ENCODE results near the gene DGKE. TPM values are rescaled to one million over a fixed set of nuclear protein-coding genes. Genes with fewer than 3 reads are reported as not detected.

DGKE gene
- total and polyA plus RNA-seq, 2 of the 13 experiments (the other 11 are each of a cell fraction or from before 2014, with no cell fraction given) = 3.2 to 5.3 TPM

GRCh38 chr17:56887105-56887504 lies 53.2 kb downstream of the DGKE start:
- 98% methylated on average over 5 of the region's 5 CpGs for WGBS (ENCODE audit: low lambda C conversion rate)
- FAIRE-seq (no peak), ATAC-seq (no peak), DNase-seq (ENCODE audit: low spot score) (no peak)
- in situ Hi-C loops (cut with HindIII; ENCODE audit: extremely low pct_ligation_motif_present, low pct_unique_long_range_greater_than_20kb) = no loop called here
- Histone ChIP-seq H4K20me1 (ENCODE audit: insufficient read depth, low read length) (no peaks in the 10 kb centered on the region), H3K4me3 (replicated peaks in 1 of 3; ENCODE audit: insufficient read depth in 1 of 3, low read depth in 2 of 3, low read length in 3 of 3) (no peak overlapping the region), H3K79me2 (ENCODE audit: insufficient read depth, low read length) (no peaks in the 10 kb centered on the region), H3K27ac (ENCODE audit: extremely low read length, insufficient read depth, low read length) (no peak overlapping the region), H3K9me3 (ENCODE audit: low read length) (peaks cover 12% of the 10 kb centered on the region), H3K9ac (ENCODE audit: insufficient read depth, low read depth, low read length) (no peak overlapping the region), H3K4me2 (ENCODE audit: low read depth, low read length) (no peak overlapping the region), H2AFZ (ENCODE audit: low read length) (no peak overlapping the region), H3K27me3 (ENCODE audit: control insufficient read depth in 1 of 2, insufficient read depth in 2 of 2, low read length in 2 of 2) (no peaks in the 10 kb centered on the region), H3K36me3 (replicated peaks in 1 of 2; ENCODE audit: control insufficient read depth in 1 of 2, insufficient read depth in 2 of 2, low read length in 2 of 2) (peaks cover 6 to 21% of the 10 kb centered on the region in 2 experiments), H3K4me1 (ENCODE audit: insufficient read depth, low read length) (peaks cover 34% of the 10 kb centered on the region)
- TF ChIP-seq ZNF180 (CRISPR knock-in tag; IDR thresholded peaks at IDR 0.05; ENCODE audit: borderline replicate concordance, low read depth) (no peak), ARID5B (CRISPR knock-in tag; IDR thresholded peaks at IDR 0.05) (no peak), FOXK2 (IDR thresholded peaks at IDR 0.05) (no peak), TEAD3 (CRISPR knock-in tag; optimal IDR thresholded peaks at IDR 0.05; ENCODE audit: borderline replicate concordance) (no peak), KLF11 (CRISPR knock-in tag; IDR thresholded peaks at IDR 0.05) (no peak), IKZF4 (CRISPR knock-in tag; IDR thresholded peaks at IDR 0.05; ENCODE audit: borderline replicate concordance, low read depth, not compliant biosample characterization) (no peak), DDIT3 (CRISPR knock-in tag; IDR thresholded peaks at IDR 0.05) (no peak), SALL2 (CRISPR knock-in tag; IDR thresholded peaks at IDR 0.05) (no peak), ZBED4 (CRISPR knock-in tag; IDR thresholded peaks at IDR 0.05; ENCODE audit: borderline replicate concordance) (no peak), ZNF282 (IDR thresholded peaks at IDR 0.05; ENCODE audit: partially characterized antibody) (no peak), MED1 (CRISPR knock-in tag; IDR thresholded peaks at IDR 0.05) (no peak), TRIM22 (IDR thresholded peaks at IDR 0.05) (no peak)
- no TSS peak for BruUV-seq (replicated peaks)
- ChIA-PET POLR2A (interaction anchor here (1.3 kb wide), 1 partner anchor 26 kb away, joined by 15 read pairs; the partner anchor contains the start of gene TRIM25), CTCF (ENCODE audit: low intra/inter-chr PET ratio, low total read pairs) (no interaction called here)
- intact Hi-C loops (cut with micrococcal nuclease; ENCODE audit: unreplicated experiment) = no loop called here

Measured in HepG2 (cell line).